GM19099 (cell line): ENCODE data around the gene FOXI1.

Experiments used
- POLR2A ChIP-seq: IDR thresholded peaks from 3 replicates; pipeline ENCODE4 v1.6.1; 2011; ENCODE audit warnings: low read depth; ENCODE audit not compliant: insufficient read length; ENCODE audit errors: extremely low read depth

Gene FOXI1

GRCh38 chr5:170105642-170106611 is at the start of gene FOXI1:
Gene FOXI1 (plus strand): TSS chr5:170105897. CDS start chr5:170105958, 61 bp downstream.
- no peak for TF ChIP-seq POLR2A

GRCh38 chr5:170056561-170057267 is 49.0 kb upstream of the FOXI1 start:
- no peak for TF ChIP-seq POLR2A

DNA sequence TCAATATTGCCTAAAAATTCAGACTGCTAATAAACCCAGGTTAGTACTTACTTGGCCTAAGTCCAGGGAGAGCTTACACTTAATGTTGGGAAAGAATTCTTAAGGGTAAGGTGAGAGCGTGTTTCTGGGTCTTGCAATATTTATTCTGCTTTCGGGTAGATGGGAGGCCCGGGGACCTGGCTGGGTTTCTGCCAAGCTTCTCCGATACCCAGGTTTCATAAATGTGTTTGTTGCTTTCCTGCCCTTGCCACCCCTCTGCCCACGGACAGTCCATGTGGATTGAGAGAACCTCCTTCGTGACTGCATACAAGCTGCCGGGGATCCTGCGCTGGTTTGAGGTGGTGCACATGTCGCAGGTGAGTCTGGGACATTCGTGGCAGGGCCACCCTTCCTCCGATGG is 48.4 kb upstream of the FOXI1 start:
- TF ChIP-seq POLR2A = no peak

DNA sequence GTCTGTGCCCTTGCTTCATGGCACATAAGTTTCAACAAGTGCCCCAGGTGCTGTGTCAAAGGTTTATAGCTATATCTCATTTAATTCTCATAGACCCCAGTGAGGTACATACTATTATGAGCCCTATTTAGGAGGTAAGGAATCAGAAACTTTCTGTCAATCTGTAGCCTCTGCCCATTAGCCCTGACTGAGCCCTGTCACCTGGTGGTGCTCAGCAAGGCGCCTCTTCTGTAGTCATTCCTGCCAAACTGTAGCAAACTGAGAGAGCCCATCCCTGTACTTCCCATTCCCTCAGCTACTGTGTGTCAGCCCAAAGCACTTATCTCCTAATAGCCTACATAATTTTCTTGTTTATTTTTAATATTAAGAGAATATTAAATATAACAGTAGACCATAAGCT is 46.5 kb upstream of the FOXI1 start:
- no peak for TF ChIP-seq POLR2A

- TF ChIP-seq POLR2A = no peak
These were observed 38.5 kb upstream of the FOXI1 start for GRCh38 chr5:170067152-170067551.

DNA sequence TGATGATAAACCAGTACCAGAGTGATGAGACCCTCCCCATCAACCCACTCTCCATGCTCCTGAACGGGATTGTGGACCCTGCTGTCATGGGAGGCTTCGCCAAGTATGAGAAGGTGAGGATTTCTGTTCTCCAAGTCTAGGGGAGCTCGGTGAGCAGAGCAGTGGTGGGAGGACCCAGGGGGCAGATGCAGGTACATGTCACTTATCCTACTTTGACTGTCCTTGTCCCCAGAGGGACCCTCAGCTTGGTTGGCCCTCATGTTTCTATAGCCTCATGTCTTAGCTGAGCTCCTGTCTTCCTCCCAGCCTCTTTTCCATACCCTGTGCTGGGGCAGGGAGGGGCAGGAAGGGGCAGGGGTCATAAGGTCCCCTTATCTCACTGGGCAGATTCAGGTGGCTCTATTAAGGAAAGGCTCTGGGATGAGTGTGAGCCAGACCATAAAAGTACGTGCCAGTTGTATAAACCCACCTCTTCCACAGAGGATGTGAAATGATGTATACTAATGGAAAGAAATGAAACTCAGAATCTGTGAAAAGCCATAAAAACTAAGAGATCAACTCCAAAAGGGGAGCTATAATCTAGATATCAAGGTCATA is 38.0 kb upstream of the FOXI1 start:
- no peak for TF ChIP-seq POLR2A

GRCh38 chr5:170069512-170069911 is 36.2 kb upstream of the FOXI1 start:
- no peak for TF ChIP-seq POLR2A

DNA sequence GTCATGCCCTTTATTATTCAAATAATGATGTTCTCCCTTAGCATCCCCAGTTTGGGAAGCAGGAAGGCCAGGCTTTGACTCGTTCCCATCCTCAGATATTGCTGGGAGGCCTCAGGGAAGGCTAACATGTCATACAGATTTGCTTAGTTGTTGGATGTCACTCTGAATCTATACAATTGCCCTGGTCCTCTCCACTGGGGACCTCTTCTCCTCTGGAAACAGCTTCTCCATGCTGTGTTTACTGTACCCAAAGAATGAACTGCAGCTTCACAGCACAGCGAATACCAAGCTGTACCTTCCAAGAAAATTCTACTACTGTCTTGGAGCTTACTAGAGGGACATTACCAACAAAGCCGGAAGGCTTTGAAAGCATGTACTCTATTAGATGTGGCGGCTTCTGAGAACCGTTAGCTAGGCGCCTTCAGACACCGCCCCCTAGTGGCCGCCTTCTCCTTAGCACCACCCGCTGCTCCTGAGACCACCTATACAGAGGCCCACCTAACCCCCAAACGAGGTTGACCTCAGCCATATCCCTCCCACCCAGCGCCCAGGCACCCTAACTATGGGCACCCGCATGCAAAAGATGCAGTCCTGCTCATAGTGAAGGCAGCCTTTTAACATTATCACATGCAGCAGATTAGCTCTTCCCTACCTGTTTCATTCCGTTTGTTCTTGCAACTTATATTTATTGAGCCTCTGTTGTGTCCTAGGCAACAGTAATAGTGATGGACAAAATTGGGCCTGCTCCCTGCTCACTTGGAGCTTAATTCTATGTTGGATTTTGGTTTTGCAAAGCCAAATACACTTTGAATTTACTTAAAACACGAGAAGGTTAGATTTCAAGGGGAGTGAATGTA is 34.9 kb upstream of the FOXI1 start:
- no peak for TF ChIP-seq POLR2A

DNA sequence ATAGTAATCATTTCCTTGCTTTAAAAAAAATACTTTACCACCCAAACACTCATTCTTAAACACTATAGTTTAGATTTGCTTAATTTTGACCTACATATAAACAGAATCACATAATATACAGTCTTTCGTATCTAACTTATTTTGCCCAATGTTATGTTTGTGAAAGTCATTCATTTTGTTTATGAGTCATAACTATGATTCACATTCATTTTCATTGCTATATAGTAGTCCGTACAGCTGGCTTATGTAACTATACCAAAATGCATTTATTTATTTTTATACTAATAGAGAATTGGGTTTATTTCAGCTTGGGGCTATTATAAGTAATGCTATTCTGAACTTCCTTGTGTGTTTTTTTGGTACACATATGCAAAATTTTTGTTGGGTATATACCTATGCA is 33.9 kb upstream of the FOXI1 start:
- no peak for TF ChIP-seq POLR2A

DNA sequence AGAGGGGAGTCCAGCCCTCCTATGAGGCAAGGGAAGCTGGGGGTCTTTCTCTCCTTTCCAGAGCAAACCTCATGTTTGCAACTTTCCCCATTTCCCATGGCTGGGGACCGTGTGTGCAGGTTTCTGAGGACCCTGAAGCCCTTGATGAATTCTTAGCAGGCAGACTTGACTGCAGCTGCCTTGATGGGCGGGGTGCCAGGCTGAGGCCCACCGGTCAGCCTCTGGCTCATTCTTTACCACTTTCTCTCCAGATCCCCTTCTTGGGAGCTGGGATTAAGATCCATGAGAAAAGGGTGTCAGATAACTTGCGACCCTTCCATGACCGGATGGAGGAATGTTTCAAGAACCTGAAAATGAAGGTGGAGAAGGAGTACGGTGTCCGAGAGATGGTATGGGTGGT is 30.0 kb upstream of the FOXI1 start:
- no peak for TF ChIP-seq POLR2A

DNA sequence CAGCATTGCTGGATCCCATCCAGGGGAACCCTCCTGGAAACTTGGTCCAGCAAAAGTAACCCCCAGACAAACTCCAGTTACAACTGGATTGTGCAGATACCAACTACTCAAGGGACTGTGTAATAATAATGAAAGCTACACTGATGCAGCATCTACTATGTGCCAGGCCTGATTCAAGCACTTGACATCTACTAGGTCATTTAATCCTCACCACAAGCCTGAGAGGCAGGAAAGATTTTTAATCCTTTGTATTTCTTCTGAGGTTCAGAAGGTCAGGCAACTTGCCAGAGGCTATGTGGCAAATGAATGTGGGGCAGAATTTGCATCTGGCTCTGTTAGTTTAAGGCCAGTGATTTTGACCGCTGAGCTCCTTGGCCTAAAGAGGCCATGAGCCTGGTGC is 29.5 kb upstream of the FOXI1 start:
- TF ChIP-seq POLR2A = no peak

DNA sequence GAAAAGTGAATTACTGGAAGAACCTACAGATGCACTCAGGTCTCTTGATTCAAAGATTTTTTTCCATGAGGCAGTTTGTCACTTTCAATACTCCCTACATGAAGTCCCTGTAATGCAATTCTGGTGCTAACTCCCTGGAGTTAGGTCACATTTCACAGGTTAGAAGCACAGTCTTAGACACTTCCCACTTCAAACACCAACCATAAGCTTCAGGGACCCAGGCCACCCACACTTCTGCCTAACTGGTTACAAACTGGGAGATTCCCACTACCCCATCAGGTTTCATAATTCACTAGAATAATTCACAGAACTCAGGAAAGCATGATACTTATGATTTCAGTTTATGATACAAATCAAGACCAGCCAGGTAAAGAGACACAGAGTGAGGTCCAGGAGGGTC is 29.0 kb upstream of the FOXI1 start:
- no peak for TF ChIP-seq POLR2A

DNA sequence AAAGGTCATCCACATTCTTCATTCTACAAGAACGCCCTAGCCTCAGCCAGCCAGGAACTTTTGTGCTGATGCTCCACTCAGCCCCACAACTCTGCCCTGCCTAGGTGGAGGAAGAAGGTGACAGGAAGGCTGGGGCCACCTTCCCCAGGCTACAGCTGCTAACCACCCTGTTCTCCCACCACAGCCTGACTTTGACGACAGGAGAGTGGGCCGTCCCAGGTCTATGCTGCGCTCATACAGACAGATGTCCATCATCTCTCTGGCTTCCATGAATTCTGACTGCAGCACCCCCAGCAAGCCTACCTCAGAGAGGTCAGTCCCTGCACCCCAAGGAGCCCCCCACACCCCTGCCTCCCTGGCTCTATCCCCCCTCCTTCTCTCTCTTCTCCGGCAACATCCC is 28.2 kb upstream of the FOXI1 start:
- no peak for TF ChIP-seq POLR2A

GRCh38 chr5:170078458-170078857 is 27.2 kb upstream of the FOXI1 start:
- no peak for TF ChIP-seq POLR2A

- TF ChIP-seq POLR2A = no peak
These were observed 26.8 kb upstream of the FOXI1 start for GRCh38 chr5:170078931-170079330.
